Activated CD4-positive, CD25-positive, alpha-beta regulatory T cell (primary cell): ENCODE data around the gene SLC19A1.

Experiments
- DNase-seq, 4 experiments: peaks; one replicate each; lab custom pipeline; 2025; lab: John Stamatoyannopoulos, UW

Gene SLC19A1

GRCh38 chr21:45545236-45545570, 3.0 kb upstream of the SLC19A1 start:
- no peak for DNase-seq

DNA sequence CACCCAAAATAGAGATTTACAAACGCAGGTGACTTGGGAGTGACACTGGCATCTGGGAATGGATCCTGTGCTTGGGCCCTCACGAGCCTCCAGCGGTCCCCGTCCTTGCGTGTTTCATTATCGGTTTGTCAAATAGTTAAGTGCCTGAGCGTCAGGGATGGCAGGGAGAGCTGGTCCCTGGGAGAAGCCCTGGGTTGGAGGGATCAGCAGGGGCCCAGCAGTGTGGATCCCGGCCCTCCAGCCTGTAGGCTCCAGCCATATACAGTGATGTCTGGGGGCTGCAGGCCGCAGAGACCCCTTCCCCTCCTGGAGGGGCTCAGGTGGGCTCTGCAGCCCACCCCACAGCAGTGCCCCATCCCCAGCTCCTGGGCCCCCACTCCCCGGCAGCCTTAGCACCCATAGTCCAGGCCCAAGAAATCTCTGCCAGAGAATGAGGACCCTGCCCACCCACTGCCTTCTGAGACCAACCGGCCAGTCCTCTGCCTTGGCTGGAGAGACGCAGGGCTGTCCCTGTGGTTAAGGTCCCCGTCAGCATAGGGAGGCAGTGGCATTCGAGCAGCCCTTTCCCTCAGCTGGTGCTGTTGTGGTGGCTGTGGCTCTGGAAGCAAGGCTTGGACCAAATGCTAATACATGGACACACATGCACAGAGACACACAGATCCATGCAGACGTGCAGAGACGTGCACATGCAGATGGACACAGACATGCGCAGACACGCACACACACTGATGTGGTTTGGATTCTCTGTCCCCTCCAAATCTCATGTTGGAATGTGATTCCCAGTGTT, 2.4 kb upstream of the SLC19A1 start:
- no peak for DNase-seq

DNA sequence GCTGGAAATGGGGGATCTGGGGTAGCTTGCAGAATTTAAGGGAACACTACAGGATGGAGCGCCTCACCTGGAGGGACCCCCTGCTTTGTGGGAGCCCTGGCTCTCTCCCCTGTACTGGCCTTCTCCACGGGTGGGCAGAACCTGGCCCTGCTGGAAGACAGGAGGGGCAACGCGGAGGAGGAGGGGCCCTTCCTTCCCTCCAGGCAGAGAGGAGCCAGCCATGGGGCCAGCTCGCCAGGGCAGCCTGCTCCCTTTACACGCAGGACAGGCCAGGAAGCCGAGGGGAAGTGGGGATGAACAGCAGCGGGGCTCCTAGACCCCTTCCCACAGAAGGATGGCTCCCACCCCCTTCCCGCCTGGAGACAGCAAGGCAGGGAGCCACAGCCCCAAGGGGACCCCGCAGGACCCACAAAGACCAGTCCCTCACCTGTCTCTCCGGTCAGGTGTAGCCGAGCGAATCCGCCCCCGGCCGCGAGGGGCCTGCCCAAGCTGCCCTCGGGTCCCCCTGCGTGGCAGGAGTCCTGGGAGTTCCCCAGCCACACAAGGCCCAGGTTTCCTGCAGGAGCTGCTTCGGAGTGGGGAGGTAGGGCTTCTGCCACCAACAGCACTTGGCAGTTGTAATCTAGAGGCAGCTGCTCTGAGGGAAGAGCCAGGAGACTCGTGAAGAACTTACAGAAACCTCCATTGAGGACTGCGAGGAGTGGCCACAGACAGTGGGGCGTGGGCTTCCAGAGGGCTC, 1.6 kb upstream of the SLC19A1 start:
- no peak for DNase-seq

- no peak for DNase-seq
Measured at GRCh38 chr21:45543371-45543709, 1.1 kb upstream of the SLC19A1 start.

DNA sequence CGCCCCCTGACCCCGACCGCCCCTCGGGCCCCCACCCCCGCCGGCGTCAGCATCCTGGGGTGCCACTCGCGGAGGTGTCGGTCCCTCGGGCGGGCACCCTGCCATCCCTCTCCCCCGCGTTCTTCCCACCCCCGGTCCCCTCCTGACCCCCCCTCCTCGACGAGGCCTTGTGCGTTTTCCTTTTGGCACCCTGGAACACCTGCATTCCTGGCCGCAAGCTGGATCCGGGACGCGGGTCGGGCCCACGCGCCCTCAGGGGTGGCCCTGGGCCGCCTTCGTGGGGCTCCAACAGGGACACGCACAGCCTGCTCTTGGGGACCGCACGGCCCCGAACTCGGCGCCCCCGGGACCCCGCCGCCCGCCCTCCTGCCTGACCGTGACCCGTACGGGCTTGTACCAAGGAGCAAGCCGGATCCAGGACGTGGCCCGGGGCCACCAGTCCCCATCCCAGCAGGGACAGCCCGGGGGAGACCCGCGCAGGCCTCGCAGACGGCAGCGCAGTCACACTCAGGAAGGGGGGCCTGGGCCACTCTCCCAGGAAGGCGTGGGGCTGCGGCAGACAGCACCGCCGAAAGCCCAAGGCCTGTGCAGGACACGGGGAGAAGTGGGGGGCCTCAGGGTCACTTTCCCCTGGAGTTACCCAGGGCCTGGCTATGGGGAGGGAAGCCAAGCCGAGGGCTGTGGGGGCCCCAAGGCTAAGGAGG, 579 bp upstream of the SLC19A1 start:
- no peak for DNase-seq

- peak; percentile 47 to 61 (median 50) for DNase-seq
Measured at GRCh38 chr21:45541221-45542039, 810 bp downstream of the SLC19A1 start.

DNA sequence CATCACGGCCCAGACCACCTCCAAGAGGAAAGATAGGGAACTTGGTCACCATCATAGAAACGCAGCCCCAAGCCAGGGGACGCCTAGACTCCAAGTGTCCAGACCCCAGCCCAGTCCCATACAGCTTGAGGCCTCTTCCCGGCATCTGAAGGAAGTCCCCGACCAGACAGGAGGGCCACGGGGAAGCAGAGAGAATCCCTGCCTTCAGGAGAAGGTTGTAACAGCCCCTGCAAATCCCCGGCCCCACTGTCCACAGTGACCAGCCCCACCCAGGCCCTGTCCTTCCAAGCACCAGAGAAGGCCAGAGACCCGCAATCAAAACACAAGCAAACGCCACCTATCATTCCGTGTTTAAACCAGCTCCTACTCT, 1.7 kb downstream of the SLC19A1 start:
- no peak for DNase-seq

DNA sequence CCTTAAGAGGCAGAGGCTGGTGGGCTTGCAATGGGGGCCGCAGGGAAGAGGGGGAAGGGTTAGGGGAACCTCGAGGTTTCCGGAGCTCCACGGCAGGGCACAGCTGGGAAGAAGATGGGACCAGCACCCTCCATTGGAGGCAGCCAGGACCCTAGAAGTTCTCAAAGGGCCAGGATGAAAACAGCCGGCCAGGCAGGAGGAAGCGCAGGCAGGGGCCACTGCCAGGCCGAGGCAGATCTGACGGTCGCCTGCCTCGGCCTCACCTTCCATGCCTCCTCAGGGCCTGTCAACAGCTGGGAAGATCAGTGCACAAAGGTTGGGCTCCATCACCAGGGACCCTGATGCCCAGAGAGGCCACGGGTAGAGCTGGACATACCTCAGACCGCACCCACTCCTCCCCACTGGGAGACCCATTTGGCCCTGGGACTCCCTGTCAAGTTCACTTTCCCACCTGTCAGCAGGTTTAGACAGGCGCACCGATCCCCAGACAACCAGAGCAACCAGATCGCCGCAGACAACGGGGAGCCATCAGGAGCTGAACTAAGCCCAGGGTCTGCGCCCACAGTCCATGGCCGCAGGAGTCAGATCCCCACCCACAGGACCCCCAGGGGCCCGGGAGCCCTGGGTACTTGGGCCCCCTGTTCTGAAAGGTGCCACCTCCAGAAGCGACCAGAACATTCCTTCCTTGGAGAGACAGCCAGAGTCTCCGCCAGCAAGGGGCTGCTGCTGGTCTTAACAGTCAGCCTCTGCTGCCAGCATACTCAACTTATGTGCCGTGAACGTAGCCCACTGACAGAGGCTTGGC, 2.2 kb downstream of the SLC19A1 start:
- no peak for DNase-seq

- no peak for DNase-seq
Measured at GRCh38 chr21:45539046-45539795, 3.0 kb downstream of the SLC19A1 start.

GRCh38 chr21:45538381-45539045, 3.7 kb downstream of the SLC19A1 start:
- no peak for DNase-seq

DNA sequence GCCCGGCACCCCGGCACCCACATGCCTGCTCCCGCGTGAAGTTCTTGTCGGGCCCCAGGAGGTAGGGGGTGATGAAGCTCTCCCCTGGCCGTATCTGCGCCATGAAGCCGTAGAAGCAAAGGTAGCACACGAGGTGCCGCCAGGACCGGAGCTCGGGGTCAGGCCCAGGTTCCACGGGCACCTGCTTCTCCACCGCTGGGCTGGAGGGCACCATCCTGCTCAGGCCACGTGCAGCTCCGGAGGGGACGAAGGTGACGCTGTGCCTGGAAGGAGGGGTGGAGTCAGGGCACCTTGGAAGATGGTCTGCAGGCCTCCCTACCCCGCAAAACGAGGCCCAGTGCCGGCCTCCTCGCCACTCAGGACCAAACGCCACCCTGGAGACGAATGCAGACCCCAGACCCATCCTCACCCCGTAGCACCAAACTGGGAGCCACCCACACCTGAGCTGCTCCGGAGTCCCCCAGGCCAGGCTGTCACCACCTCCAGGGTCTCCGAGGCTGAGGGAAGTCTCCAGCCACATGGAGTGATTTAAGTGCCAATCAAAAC, 4.4 kb downstream of the SLC19A1 start:
- DNase-seq, result no peak

GRCh38 chr21:45537111-45537745, 5.0 kb downstream of the SLC19A1 start:
- no peak for DNase-seq

DNA sequence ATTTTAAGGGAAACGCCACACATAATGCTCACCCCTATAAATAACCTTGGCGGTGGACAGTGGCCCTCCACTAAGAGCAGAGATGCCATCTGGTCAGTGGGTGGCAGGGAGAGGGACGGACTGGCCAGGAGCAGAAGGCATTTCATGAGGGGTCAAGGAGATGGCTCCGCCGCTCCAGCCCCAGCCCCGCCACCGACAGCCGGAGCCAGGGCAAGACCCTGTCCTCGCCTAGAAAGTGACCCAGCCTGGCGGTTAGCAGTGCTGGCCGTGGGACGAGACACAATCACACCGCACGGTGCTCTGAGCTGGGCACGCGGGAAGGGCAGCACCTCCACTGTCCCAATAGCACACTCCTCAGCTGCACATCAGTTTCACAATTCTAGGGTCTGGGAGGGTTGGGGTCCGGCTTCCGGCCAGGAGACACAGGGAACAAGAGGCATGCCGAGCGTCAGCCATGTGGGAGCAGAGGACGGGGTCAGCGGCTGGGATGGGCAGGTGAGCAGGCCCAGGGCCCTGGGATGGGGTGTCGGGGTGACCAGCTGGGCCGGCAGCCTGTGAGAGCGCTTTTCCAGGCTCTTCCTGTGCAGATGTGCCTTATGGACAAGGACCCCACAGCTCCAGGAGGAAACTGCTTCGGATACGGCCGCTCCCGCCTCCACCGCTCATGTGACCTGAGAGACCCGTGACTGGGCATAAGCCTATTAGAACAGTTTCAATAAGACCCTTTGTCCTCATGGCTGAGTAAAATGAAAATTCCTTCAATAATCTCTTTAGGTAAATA, 5.7 kb downstream of the SLC19A1 start:
- DNase-seq, result no peak

DNA sequence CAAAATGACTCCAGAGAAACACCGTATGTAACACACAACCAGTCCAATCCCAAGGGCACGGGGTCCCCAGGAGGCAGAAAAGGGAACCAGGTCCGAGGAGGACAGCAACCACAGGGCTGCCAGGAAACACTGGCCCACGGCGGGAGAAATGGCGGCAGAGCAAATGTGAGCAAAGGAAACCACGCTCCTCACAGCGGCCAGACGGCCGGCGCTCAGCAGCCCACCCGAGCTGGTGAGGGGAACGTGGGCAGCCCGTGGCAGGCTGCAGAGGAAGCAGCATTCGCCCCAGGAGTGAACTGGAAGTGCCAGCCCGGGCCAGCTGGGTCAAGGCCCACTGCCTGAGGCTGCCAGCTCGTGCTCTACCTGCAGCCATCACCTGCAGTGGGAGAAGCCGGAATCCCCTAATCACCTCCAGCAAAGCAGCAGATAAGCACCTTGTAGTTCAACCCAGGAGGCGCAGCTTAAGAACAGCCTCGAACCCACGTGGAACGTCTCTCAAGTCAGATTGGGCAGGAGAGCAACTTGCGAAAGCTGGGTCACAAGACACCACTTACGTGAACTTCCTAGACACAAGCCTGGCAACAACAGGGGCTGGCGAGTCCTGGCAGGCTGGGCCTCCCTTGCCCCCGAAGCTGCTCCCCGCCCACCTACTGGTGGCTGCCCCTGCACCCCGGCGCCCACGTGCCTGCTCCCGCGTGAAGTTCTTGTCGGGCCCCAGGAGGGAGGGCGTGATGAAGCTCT, 6.7 kb downstream of the SLC19A1 start:
- DNase-seq, result no peak

GRCh38 chr21:45534636-45535331, 7.5 kb downstream of the SLC19A1 start:
- no peak for DNase-seq

DNA sequence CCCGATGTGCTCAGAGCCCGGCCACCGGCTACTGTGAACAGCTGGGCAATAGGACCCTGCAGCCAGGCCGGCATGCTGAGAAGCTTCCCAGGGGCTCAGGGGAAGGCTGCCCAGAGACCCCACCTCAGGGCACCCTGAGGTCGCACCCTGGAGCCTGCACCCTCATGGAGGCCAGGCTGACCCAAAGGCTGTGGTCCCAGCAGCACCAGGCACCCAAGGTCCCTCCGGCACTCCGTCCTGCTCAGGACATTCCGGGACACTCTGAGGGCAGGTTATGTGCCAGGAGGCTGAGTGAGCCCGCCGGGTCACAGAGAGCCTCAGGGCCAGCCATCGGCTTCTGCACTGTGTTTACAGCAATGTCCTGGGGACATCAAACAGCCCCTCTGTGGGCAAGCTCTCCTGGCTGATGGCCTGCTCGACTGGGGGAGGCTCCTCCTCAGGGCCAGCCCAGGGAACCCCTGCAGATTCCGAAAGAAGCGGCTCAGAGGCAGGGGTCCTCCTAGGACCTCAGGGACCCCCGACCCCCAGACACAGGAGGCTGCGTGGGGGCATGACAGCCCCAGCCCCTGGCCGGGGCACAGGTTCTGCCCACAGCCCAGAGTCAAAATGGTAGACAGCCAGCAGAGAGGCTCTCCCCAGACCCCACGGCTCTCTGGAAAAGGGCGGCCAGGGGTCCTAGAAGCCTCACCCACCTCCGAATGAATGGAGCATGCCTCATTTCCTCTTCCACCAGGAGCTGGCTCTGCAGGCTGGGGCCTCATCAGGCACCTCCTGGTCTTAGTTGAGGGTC, 8.2 kb downstream of the SLC19A1 start:
- DNase-seq, result no peak
